WERI-Rb-1 (cell line): ENCODE measurements around the gene MTHFD2L.

ENCODE experiments used
- DNase-seq: peaks from one replicate; pipeline ENCODE4 v3.0.0-alpha.2; 2020
- H3K27ac ChIP-seq: fragments of 250-450 bp; sonication (Bioruptor Pico); 2 replicates; pipeline ENCODE4 v1.5.1; 2020; ENCODE audit warnings: mild to moderate bottlenecking, moderate library complexity
- H3K27me3 ChIP-seq: fragments of 250-450 bp; sonication (Bioruptor Pico); 2 replicates; pipeline ENCODE4 v1.5.1; 2021; ENCODE audit warnings: mild to moderate bottlenecking, low read depth, moderate library complexity; ENCODE audit not compliant: insufficient read depth, severe bottlenecking
- H3K36me3 ChIP-seq: fragments of 250-450 bp; sonication (Bioruptor Pico); 2 replicates; pipeline ENCODE4 v1.5.1; 2020; ENCODE audit warnings: mild to moderate bottlenecking, moderate library complexity
- H3K4me3 ChIP-seq: 2 replicates; pipeline ENCODE4 v1.5.1; 2011; ENCODE audit warnings: low read depth, mild to moderate bottlenecking, control low read depth, low read length
- H3K9me3 ChIP-seq: fragments of 250-450 bp; sonication (Bioruptor Pico); 2 replicates; pipeline ENCODE4 v1.5.1; 2021; ENCODE audit warnings: mild to moderate bottlenecking, moderate library complexity; ENCODE audit not compliant: severe bottlenecking
- CTCF ChIP-seq: IDR thresholded peaks from 2 replicates; pipeline ENCODE4 v1.5.1; 2011; ENCODE audit warnings: low read depth, mild to moderate bottlenecking, control low read depth, inconsistent platforms, low read length

MTHFD2L gene

GRCh38 chr4:74325886-74326285 lies 168.0 kb downstream of the MTHFD2L start:
- no peaks in the 10 kb centered on the region for H3K9me3 ChIP-seq
- H3K36me3 ChIP-seq = no peaks in the 10 kb centered on the region
- DNase-seq = no peak
- no peaks in the 10 kb centered on the region for H3K27me3 ChIP-seq
- TF ChIP-seq CTCF = no peak
- no peak overlapping the region for H3K4me3 ChIP-seq
- no peak overlapping the region for H3K27ac ChIP-seq

DNA sequence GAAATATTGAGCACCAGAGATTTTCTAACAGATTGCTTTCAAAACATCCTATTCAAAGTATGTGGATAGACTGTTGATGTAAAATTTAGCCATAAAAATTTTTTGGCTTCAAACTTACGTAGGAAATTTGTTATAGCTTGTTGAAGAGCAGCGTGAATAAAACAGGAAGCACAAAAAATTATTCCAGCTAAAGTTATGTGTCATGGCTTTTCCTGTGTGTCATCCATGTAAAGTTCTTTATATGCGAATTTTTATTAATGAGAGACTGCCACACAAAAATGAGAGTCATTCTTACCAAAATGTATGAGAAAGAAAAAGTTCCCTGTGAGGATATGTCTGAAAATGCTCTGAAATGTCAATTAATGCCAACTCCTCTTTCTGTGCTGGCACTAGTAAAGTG lies 169.8 kb downstream of the MTHFD2L start:
- TF ChIP-seq CTCF = no peak
- H3K4me3 ChIP-seq = no peak overlapping the region
- no peak for DNase-seq
- H3K27ac ChIP-seq = no peak overlapping the region
- H3K9me3 ChIP-seq = no peaks in the 10 kb centered on the region
- no peaks in the 10 kb centered on the region for H3K36me3 ChIP-seq
- H3K27me3 ChIP-seq = no peaks in the 10 kb centered on the region

- no peak for DNase-seq
- no peak overlapping the region for H3K4me3 ChIP-seq
- H3K9me3 ChIP-seq = no peaks in the 10 kb centered on the region
- H3K27me3 ChIP-seq = no peaks in the 10 kb centered on the region
- no peak for TF ChIP-seq CTCF
- H3K36me3 ChIP-seq = no peaks in the 10 kb centered on the region
- no peak overlapping the region for H3K27ac ChIP-seq
These were observed 170.6 kb downstream of the MTHFD2L start for GRCh38 chr4:74328501-74328900.

DNA sequence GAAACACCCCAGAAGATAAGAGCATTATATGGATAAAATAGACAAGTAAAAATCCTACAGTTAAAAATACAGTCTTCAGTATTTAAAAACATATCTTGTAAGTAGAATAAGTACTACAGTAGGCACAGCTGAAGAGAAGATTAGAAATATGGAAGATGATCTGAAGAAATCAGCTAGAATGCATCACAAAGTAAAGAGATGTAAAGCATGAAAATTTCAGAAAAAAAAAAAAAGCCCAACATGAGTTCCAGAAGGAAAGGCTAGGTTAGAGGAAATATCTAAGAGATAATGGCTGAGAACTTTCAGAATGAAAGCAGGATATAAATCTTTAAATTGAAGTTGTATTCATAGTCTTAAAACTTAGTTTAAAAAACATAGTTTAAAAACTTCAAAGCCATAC lies 171.4 kb downstream of the MTHFD2L start:
- Histone ChIP-seq H3K4me3 (no peak overlapping the region), H3K27me3 (no peaks in the 10 kb centered on the region), H3K27ac (no peak overlapping the region), H3K9me3 (no peaks in the 10 kb centered on the region), H3K36me3 (no peaks in the 10 kb centered on the region)
- DNase-seq = no peak
- TF ChIP-seq CTCF = no peak

DNA sequence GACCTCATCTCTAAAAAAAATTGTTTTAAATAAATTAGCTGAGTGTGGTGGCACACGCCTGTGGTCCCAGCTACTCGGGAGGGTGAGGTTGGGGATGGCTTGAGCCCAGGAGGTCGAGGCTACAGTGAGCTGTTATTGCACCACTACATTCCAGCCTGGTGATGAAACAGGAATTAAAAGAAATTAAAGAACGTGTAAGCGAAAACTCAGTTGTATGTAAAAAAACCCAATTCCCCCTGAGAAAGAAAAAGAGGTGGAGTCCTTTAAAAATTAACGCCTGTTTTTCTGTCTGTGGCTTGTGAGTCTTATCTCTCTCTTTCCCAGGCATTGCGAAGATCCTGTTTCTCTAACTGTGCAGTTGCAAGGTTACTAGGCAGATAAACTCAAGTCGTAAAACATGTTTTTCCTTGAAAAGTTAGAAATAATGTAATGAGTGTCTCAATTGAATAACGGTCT lies 172.4 kb downstream of the MTHFD2L start:
- no peaks in the 10 kb centered on the region for H3K27me3 ChIP-seq
- H3K27ac ChIP-seq = no peak overlapping the region
- DNase-seq = no peak

More for the DNA sequence above, 172.4 kb downstream of the MTHFD2L start:
- Histone ChIP-seq H3K36me3 (no peaks in the 10 kb centered on the region), H3K4me3 (no peak overlapping the region), H3K9me3 (no peaks in the 10 kb centered on the region)
- TF ChIP-seq CTCF = no peak
